ENCODE data around the gene A1BG. TPM values are rescaled to one million over a fixed set of nuclear protein-coding genes. Genes with fewer than 3 reads are reported as not detected.

A1BG gene
- total and polyA plus RNA-seq, 2 of the 8 experiments (the other 6 are each of a cell fraction or from before 2014, with no cell fraction given): 20.8 to 69.6 TPM

DNA sequence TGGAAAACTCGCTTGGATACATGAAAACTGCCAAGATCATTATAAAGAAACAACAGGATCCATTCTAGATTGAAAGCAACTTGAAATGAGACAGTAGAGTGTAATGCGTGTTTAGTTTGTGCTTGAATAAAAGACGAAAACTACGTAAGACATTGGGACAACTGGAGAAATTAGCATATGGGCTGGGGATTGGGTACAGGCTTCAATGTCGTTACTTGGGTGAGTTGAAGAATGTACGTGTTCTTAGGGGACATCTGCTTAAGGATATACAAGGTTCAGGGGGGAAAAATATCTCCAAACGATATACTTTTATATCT is 48.6 kb downstream of the A1BG start:
- Histone ChIP-seq H2BK12ac (ENCODE audit: low read depth, low read length) (no peak overlapping the region), H4K8ac (ENCODE audit: extremely low read depth, insufficient read depth, low read length) (no peak overlapping the region), H2AK5ac (ENCODE audit: low read depth, low read length) (no peak overlapping the region), H3K4ac (replicated peaks; ENCODE audit: insufficient read length, low read depth, low read length) (no peak overlapping the region), H3K79me2 (ENCODE audit: control insufficient read depth in 1 of 2, insufficient read depth in 2 of 2, low read length in 2 of 2) (peaks cover 0 to 14% of the 10 kb centered on the region in 2 experiments; a peak in 1 of 4 replicates), H3K9me3 (ENCODE audit: insufficient read depth in 2 of 2, low read depth in 1 of 2, low read length in 1 of 2) (no peaks in the 10 kb centered on the region), H4K20me1 (replicated peaks in 1 of 2; ENCODE audit: control insufficient read depth in 1 of 2, insufficient read depth in 2 of 2, low read length in 2 of 2) (peaks cover 5 to 7% of the 10 kb centered on the region in 2 experiments), H2BK5ac (ENCODE audit: low read depth, low read length) (no peak overlapping the region), H3K23me2 (ENCODE audit: low read depth, low read length) (peaks cover 6% of the 10 kb centered on the region), H3K36me3 (ENCODE audit: control insufficient read depth in 2 of 4, insufficient read depth in 4 of 4, low read length in 3 of 4) (peaks cover 2 to 30% (median 21%) of the 10 kb centered on the region in 4 experiments; a peak in 6 of 8 replicates), H3K27me3 (replicated peaks in 1 of 4; ENCODE audit: control insufficient read depth in 3 of 4, extremely low read depth in 1 of 4, insufficient read depth in 3 of 4, low read length in 3 of 4) (no peaks in the 10 kb centered on the region), H3K4me3 (ENCODE audit: extremely low read depth in 1 of 4, insufficient read depth in 2 of 4, low read depth in 3 of 4, low read length in 4 of 4) (peak overlapping the region; percentile 54 to 98 (median 92)), H3K79me1 (ENCODE audit: low read depth, low read length) (no peaks in the 10 kb centered on the region; the same call in 1 of the 2 replicates), H4K5ac (ENCODE audit: insufficient read length, low read depth, low read length) (peak overlapping the region; percentile 29), H2BK15ac (ENCODE audit: low read length) (no peak overlapping the region), H3K9ac (replicated peaks in 1 of 4; ENCODE audit: extremely low read depth in 1 of 4, low read depth in 3 of 4, low read length in 3 of 4) (no peak overlapping the region), H3K14ac (ENCODE audit: insufficient read length) (no peak overlapping the region), H3K4me2 (ENCODE audit: insufficient read depth in 1 of 2, low read depth in 2 of 2, low read length in 2 of 2) (peak overlapping the region; percentile 89 to 90), H2BK20ac (ENCODE audit: low read length) (no peak overlapping the region), H2AFZ (ENCODE audit: low read length) (peak overlapping the region; percentile 38; the same call in 1 of the 2 replicates), H3K27ac (ENCODE audit: low read depth, low read length) (no peak overlapping the region), H4K91ac (replicated peaks; ENCODE audit: insufficient read length, low read length) (no peak overlapping the region), H2BK120ac (replicated peaks; ENCODE audit: low read depth, low read length) (no peak overlapping the region), H3K18ac (ENCODE audit: extremely low read depth, low read length) (no peak overlapping the region), H3K56ac (replicated peaks; ENCODE audit: insufficient read length, low read depth, low read length) (no peak overlapping the region), H3K4me1 (replicated peaks in 1 of 4; ENCODE audit: control insufficient read depth in 3 of 4, insufficient read depth in 4 of 4, low read length in 3 of 4) (peaks cover 0 to 3% (median 1%) of the 10 kb centered on the region in 4 experiments; a peak in 3 of 7 replicates), H3K23ac (ENCODE audit: insufficient read length) (no peak overlapping the region)
- 11% methylated on average over 7 of the region's 7 CpGs; no CpG with 5 or more reads in 1 of the 2 experiments for whole genome bisulfite sequencing, 2 experiments (ENCODE audit: extremely low coverage in 1 of 2, insufficient coverage in 1 of 2, insufficient read length in 1 of 2, insufficient replicate concordance in 2 of 2, low coverage in 1 of 2, low lambda C conversion rate in 2 of 2, missing lambda C conversion rate in 1 of 2)
- no peak for DNase-seq (ENCODE audit: low read depth in 1 of 2, low spot score in 2 of 2)
- ChIA-PET POLR2A (ENCODE audit: partially characterized antibody) (interaction anchor here (0.7 to 2.6 kb wide), 17 partner anchors 9 to 121 kb away, joined by 3 to 14 read pairs (median 4); partner anchors contain the start of genes ZNF274, ZNF8 and ZSCAN22), CTCF (ENCODE audit: partially characterized antibody) (no interaction called here)
- FAIRE-seq: no peak
- TF ChIP-seq BCL11A (IDR thresholded peaks at IDR 0.05; ENCODE audit: low read depth in 2 of 2, low read length in 2 of 2) (no peak), MAFK (IDR thresholded peaks at IDR 0.05; ENCODE audit: low read depth, low read length) (no peak), SUZ12 (IDR thresholded peaks at IDR 0.05; ENCODE audit: low read length) (no peak), CTBP2 (IDR thresholded peaks at IDR 0.05; ENCODE audit: borderline replicate concordance, insufficient read depth, insufficient read length, low read length) (no peak), SIN3A (conservative IDR thresholded peaks at IDR 0.05 in 1 of 2, IDR thresholded peaks at IDR 0.05 in 1 of 2; ENCODE audit: low read depth in 1 of 2, low read length in 2 of 2) (no peak), CHD2 (IDR thresholded peaks at IDR 0.05; ENCODE audit: low read length) (no peak), TBP (IDR thresholded peaks at IDR 0.05; ENCODE audit: low read depth, low read length) (no peak)
- TF ChIP-seq, protein P1, sequence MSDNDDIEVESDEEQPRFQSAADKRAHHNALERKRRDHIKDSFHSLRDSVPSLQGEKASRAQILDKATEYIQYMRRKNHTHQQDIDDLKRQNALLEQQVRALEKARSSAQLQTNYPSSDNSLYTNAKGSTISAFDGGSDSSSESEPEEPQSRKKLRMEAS (IDR thresholded peaks at IDR 0.05): no peak
- TF ChIP-seq, protein P2, sequence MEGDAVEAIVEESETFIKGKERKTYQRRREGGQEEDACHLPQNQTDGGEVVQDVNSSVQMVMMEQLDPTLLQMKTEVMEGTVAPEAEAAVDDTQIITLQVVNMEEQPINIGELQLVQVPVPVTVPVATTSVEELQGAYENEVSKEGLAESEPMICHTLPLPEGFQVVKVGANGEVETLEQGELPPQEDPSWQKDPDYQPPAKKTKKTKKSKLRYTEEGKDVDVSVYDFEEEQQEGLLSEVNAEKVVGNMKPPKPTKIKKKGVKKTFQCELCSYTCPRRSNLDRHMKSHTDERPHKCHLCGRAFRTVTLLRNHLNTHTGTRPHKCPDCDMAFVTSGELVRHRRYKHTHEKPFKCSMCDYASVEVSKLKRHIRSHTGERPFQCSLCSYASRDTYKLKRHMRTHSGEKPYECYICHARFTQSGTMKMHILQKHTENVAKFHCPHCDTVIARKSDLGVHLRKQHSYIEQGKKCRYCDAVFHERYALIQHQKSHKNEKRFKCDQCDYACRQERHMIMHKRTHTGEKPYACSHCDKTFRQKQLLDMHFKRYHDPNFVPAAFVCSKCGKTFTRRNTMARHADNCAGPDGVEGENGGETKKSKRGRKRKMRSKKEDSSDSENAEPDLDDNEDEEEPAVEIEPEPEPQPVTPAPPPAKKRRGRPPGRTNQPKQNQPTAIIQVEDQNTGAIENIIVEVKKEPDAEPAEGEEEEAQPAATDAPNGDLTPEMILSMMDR (IDR thresholded peaks at IDR 0.05; ENCODE audit: control extremely low read depth in 1 of 3, insufficient read depth in 1 of 3, low read depth in 1 of 3, low read length in 3 of 3): no peak
- TF ChIP-seq, protein P3, sequence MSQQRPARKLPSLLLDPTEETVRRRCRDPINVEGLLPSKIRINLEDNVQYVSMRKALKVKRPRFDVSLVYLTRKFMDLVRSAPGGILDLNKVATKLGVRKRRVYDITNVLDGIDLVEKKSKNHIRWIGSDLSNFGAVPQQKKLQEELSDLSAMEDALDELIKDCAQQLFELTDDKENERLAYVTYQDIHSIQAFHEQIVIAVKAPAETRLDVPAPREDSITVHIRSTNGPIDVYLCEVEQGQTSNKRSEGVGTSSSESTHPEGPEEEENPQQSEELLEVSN (IDR thresholded peaks at IDR 0.05): no peak
